HG03469 (cell line): ENCODE data around the gene PRR14.

ENCODE experiments used
- ATAC-seq: cut with Tn5 transposase; IDR thresholded peaks from one replicate; pipeline ENCODE4 v1.9.1; 2021; ENCODE audit warnings: mild to moderate bottlenecking, moderate library complexity, moderate number of reproducible peaks; ENCODE audit not compliant: unreplicated experiment

The PRR14 gene

DNA sequence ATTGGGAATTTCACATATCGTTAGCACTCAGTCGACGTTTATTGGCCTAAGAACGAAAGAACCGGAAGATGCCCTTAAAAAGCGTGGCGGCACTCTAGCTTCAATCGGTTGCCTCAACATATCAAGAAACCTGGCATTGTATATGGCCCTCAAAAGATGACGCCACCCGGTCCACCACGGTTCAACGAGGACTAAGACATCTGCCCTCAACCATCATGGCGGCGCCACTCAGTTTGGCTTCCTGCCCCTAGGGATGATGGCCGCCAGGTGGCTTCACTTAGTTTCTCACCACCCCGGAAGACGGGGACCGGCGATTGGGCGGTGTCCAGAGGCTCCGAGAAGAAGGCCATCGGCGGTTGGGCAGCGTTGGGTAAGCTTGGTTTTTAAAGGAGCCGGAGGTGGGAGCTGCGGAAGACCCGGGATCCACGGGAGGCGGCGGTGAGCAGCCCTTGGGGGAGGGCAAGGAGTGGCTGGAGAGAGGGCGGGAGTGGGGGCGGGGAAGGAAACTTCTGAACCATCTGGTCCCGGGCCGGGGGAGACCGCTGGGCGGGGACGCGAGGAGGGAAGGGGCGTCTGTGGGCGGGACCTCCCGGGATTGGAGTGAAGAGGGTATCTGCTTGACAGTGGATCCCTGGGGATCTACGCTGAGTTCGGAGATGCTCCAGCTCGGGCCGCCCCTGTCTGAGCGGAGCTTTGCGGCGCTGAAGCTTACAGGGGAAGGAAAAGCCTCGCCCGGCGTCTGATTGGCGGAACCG lies at the start of gene PRR14:
PRR14 (plus strand) TSS at position 592 of the 755 bp plus-strand sequence. CDS start 686 bp downstream, outside the sequence.
- peak; percentile 59 for ATAC-seq

DNA sequence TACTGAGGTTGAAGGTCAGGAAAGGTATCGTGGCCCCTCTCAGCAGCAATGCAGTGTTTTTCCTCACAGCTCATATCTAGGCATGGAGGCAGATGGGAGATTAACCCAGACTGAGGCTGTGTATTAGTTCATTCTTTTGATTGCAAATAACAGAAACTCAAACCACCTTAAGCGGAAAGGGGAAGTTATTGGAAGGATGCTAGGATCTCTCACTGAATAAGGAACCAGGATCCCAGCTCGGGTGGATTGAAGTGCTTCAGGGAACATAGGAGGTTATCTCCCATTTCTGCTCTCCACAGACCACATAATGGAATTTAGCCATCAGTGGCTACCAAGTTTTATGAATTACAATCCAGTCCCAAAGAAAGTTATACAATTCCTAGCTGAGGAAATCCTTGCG lies 48.8 kb upstream of the PRR14 start:
- ATAC-seq: no peak

DNA sequence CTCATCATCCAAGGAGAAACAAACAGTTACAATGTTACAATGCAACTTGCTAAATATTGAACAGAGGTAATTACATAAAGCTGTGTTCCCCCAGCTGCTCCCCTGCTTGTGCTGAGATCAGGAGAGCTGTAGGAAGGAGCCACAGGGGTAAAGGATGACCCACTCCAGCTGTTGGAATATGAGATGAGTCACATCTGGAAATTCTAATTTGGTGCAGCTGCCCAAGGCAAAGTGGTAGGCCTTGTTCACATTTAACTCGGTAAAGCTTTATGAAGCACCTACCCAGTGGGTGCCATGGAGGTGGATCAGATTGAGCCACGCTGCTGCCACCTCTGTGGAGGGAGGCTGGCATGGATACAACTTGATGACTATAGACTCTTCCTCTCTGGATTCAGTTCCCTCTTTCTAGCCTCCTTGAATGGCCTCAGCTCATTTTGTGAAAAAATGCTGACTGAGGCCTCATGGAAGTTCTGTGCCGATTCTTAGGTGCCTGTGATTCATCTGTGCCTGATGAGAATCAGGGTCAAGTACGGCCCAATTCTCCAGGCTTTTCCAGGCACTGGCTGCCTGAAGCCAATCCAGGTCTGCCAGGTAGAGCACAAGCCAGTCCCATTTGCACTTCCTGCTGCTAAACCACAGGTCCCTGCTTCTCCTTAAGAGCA lies 48.0 kb upstream of the PRR14 start:
- no peak for ATAC-seq

DNA sequence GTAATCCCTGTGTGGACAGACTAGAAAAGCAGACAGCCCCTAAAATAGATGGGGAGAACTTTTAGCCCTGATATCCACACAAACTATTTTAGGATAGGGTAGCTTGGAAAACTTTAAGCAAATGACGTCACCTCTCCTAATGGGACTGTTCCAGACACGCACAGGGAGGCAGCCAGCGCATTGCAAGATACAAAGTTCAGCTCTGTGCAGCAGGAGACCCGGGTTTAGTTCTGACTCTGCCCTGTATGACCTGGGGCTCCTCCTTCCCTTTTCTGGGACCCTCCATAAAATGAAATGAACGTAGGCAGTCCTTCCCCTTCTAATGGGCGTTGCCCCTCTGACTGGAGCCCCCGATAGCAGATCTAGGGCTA lies 46.8 kb upstream of the PRR14 start:
- ATAC-seq: no peak

DNA sequence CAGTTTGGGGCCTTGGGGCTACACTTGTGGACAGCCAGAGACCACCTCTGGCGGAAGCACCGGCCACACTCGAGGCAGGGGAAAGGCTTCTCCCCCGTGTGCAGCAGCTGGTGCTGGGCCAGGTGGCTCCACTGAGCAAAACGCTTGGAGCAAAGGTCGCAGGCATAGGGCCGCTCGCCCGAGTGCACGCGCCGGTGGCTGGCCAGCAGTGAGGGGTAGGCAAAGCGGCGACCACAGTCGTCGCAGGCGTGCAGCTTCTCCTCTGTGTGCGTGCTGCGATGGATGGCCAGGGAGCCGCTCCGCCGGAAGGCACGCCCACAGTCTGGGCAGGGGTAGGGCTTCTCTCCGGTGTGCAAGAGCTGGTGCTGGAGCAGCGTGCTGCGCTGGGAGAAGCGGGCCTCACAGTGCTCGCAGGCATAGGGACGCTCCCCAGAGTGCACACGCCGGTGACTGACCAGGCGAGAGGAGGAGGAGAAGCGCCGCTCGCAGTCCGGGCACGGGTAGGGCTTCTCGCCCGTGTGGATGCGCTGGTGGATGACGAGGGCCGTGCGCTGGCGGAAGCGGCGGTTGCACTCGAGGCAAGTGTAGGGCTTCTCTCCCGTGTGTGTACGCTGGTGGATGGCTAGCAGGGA lies 46.3 kb upstream of the PRR14 start:
- no peak for ATAC-seq

DNA sequence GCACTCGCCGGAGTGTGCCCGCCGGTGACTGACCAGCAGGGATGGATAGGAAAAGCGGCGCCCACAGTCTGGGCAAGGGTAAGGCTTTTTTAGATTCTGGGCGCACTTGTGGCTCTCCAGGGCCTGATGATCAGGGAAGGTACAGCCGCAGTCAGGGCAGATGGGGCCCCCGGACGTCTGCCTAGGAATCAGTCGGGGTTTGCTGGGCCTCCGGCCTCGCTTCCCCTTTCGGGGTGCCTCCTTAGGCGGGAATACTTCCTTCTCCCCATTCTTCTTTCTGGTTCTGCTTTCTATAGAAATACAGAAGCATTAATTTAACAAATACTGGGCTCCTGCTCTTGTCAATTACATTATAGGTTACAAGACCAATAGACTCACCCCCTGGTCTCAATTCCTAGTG lies 45.6 kb upstream of the PRR14 start:
- ATAC-seq: no peak

DNA sequence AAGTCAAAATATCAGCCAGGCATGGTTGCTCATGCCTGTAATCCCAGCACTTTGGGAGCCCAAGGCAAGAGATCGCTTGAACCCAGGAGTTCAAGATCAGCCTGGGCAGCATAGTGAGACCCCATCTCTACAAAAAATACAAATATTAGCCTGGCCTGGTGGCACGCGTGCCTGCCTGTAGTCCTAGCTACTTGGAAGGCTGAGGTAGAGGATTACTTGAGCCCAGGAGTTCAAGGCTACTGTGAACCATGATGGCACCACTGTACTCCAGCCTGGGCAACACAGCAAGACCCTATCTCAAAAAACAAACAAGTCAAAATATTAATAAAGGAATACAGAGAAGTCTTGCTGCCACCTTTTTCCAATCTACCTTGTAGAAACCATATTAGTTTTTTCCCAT lies 44.8 kb upstream of the PRR14 start:
- ATAC-seq: no peak

DNA sequence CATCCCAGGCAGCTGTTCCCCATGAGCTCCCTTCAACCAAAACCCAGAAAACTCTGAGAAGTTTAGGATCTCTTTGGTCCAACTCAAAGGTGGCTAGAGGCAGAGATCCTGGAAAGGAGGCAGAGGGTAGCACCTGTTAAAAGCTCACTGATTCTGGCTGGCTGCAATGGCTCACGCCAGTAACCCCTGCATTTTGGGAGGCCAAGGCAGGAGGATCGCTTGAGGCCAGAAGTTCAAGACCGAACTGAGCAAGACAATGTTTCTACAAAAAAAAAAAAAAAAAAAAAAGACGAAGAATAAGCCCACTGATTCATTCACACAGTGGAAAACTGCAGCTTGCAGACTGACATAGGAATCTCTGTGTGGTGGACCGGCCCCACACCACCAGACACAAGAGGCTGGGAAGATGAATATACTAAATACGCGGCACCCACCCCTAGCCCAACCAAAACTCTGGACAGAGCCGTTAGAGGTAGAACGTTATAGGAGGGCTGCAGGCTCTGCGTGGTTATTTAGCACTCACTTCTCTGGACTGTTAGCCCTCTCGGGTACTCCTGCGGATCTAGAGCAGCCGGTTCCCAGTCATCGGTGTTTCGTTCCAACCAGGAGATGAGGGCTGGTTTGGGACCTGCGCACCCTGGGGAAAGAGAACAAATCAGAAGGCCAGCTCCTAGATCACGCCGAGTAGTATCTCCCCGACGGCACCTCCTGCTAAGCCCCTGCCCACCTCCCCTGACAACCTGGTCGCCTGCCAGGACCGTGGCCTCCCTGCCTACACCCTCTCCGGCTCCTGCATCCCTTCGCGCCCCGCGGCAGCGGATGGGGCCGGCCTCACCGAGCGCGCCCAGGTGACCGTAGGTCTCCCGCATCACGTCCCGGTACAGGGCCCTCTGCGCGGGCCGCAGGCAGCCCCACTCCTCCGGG lies 41.5 kb upstream of the PRR14 start:
- peak; percentile 9 for ATAC-seq

DNA sequence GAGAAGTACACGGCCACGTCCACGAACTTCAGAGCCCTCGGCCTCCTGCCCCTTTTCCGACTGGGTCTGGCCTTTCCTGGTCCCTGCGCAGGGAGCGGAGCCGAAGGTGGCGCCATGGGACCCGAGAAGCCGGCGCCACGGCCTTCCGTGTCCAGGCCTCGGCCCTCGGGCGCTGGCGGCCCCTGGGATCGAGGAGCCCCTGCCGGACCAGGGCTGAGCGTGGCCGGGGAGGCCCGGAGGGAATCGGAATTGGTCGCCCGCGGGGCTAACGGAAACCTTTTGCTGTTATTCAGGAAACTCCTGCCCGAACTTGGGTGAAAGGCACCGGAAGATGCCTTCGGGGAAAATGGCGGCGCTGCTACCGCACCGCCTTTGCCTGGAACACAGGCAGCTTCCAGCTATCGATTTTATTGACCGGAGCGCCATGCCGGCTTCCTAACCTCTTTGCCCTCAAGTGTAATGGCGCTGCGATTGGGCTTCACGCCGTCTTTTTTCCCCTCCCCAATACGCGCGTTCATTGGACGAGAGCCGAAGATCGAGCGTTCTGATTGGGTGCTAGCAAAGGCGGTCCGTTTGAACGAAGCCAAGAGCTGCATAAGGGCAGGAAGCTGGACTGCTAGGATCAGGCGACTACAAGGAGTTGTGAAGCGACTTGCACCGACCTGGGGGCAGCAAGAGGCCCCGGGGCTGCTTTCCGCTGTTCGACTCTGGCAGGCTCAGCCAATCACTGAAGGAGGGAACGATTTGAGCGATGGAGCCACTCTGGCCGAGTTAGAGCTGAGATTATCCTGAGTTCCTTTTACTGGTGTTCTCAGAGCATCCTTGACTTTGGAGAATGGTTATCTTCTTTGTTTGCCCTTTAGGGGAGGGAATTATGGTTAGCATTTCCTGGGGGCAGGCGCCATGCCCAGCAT lies 40.6 kb upstream of the PRR14 start, which contains the start of gene ZNF689:
ZNF689 (minus strand) TSS at position 464 of the 914 bp plus-strand sequence; CDS start at position 116, 348 bp downstream.
- ATAC-seq: peak; percentile 58

DNA sequence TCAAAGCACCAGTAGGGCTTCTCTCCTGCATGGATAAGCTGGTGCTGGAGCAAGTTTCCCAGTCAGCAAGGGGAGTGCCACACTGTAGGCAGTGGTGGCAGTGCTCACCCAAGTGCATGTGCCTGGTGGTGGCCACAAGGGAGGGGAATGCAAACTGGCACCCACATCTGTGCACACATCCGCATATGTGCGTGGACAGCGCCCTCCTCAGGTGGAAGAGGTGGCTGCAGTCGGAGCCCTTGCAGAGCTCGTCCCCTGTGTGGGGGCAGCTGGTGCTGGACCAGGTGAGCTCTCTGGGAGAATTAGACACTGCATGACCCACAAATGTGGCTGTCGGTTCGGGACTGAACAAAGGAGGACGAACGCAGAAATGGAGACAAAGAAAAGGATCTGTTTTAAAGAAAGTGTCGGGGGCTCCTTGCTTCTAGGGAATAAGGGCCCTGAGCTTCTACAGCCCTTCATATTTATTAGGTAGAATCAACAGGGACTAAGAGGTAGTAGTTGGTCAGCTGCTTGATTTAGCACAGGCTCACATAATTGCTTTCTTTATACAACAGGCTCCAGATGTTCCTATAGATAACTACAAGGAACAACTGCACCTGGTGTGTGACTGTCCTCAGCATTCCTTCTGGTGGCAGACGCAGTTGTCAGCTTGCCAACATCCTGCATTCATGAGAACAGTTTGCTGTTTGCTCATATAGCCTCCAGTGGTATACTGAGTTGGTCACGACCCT lies 35.2 kb upstream of the PRR14 start:
- ATAC-seq: no peak

DNA sequence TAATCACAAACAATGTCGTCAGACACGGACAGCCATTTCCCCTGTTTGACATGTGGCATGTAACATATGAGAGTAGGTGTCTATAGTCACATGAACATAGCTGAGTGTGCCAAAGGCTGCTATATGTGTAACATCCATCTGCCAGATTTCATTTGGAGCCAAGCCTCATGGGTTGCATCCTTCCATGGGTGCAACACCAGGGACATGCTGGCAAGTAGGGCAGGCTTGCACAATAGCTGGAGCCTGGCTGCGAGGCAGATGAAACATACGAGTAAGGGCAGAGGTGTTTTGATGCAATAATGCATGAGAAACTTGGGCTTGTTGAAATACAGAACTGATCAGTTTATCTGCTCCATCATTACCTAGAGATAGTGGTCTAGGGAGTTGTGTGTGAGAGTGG lies 31.6 kb upstream of the PRR14 start:
- no peak for ATAC-seq

DNA sequence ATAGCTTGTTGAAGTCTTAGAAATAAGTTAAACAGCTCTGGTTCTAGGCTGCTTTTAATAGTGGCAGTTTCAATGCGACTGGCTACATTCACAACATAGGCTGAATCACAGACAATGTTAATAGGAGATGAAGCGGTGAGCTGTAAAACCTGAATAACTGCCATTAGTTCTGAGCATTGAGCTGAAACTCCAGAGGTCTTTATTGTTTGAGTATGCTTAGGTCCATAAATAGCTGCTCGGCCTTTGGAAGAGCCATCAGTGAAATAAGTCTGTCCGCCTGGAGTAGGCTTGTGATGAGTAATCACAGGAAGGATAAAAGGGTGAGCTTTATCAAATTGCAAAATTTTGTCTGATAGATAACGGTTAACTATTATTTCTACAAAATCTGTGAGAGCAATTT lies 31.1 kb upstream of the PRR14 start:
- no peak for ATAC-seq

DNA sequence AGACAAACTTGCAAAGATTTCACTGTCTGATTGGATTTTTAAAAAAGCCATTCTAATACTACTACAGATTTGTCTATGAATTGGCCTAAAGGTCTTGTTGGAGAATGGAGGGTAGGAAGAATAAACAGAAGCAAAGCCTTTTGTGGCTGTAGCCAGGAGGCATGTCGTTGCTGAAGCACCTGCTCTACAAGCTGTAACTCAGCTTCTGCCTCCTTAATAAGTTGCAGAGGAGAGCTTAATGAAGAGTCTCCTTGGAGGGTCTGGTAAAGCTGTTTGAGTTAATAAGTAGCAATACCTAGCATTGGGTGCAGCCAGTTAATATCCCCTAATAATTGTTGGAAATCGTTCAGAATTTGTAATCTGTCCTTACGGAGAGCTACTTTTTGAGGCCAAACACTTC lies 30.6 kb upstream of the PRR14 start:
- no peak for ATAC-seq

DNA sequence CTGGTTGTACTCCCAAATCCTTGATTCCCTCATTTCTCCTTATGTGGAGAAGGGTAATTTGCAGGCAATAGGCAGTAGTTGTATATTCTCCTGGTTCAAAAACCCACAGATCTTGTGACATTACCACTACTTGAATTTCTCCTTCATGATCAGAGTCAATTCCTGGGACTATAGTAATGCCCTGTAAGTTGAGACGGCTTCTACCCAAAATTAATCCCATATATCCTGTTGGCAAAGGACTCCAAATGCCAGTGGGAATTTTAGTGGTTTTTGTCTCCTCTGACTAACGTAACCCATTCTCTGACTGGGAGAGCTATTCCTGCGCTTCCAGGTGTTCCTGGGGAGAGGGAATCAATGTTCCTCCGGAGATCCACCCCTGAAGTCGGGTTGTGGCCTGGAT lies 29.0 kb upstream of the PRR14 start:
- no peak for ATAC-seq

DNA sequence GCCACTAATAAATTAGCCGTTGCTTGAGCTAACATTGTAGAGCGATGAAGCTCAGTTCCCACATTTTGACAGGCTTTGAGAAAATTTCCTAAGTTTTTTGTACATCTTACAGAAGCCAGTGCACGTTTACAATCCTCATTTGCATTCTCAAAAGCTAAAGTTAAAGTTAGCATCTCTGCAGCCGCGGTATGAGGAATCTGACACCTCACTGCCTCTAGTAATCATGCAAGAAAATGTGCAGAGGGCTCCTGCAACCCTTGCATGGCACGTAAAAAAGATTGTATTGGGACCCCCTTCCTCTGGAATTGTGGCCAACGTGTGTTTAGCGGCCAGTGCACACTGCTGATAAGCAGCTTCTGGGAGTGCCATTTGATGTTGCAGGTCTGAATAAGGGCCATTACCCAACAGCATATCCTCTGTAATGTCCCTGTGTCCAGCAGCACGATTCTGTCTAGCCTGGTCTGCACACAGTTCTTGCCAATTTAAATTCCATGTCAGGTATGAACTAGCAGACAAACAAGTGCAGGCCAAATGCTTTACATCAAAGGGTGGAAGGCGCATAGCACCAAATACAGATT lies 28.2 kb upstream of the PRR14 start:
- no peak for ATAC-seq

DNA sequence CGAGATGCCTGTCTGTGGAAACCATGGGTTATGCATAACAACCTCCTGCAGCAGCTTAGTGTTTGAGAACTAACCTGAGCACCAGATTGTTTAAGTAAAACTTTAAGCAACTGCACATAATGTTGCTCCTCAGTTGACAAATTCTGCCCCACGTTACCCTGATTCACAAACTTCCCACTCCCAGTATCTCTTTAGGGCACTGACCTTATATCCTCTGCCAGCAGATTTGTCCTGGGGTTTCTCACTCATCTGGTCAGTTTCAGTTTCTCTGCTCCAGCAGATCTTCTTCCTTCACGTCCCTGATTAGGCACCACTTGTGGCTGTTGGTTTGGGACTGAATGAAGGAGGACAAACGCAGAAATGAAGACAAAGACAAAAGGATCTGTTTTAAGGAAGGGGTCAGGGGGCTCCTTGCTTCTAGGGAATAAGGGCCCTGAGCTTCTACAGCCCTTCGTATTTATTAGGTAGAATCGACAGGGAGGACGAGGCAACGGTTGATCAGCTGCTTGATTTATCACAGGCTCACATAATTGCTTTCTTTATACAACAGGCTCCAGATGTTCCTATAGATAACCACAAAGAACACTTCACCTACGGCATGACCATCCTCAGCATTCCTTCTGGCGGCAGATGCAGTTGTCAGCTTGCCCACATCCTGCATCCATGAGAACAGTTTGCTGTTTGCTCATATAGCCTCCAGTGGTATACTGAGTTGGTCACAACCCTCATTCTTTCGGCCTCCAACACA lies 27.1 kb upstream of the PRR14 start:
- no peak for ATAC-seq

DNA sequence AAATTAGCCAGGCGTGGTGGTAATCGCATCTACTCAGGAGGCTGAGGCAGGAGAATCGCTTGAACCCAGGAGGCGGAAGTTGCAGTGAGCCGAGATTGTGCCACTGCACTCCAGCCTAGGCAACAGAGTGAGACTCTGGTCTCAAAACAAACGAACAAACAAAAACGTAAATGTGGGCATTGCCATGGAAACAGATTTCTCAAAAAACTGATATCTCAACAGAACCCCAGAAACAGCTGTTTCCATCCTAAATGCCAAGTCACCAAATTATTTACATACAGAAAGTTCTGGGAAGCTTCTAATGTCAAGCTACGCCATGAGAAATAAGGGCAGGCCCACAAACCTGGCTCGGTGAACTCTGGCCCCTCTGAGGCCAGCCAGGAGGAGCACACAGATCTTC lies 24.5 kb upstream of the PRR14 start:
- no peak for ATAC-seq
